ENCODE data around the gene PPIL1.

DNA sequence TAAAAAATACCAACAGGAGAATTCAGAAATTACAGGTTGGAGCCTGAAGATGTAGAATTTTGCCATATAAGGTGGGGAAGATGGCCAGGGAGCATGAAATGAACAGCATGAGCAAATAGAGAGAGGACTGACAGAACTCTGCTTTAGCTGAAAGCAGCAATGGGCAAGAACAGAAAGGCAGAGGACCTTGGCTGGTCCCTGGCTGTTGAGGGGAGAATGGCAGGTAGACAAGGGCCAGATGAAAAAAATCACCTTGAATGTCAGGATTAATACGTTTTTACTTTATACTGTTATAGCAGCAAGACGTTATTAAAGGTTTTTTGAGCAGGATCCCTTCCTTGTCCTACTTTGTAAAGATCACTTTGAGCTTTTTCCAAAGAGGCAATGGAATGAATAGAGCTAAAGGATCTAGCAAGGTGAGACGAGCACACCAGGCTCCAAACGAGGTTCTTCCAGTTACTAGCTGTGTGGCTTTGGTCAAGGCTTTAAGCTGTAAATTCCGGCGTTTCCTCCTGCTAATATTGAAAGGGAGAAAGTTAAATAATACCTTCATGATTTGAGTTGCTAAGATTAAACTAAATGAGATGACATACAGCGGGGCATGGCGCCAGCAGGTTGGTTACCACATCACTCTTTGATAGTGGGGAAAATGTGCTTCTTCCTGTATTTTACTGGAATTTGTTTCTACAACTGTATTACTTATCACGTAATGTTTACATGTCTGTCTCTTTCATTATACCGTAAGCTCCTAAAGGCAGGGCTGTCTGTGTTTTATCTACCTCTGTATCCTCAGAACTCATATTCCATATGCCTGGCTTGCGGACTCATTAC, 776 bp downstream of the PPIL1 start:
- TF ChIP-seq, protein P1, sequence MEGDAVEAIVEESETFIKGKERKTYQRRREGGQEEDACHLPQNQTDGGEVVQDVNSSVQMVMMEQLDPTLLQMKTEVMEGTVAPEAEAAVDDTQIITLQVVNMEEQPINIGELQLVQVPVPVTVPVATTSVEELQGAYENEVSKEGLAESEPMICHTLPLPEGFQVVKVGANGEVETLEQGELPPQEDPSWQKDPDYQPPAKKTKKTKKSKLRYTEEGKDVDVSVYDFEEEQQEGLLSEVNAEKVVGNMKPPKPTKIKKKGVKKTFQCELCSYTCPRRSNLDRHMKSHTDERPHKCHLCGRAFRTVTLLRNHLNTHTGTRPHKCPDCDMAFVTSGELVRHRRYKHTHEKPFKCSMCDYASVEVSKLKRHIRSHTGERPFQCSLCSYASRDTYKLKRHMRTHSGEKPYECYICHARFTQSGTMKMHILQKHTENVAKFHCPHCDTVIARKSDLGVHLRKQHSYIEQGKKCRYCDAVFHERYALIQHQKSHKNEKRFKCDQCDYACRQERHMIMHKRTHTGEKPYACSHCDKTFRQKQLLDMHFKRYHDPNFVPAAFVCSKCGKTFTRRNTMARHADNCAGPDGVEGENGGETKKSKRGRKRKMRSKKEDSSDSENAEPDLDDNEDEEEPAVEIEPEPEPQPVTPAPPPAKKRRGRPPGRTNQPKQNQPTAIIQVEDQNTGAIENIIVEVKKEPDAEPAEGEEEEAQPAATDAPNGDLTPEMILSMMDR (conservative IDR thresholded peaks at IDR 0.05 in 1 of 2, IDR thresholded peaks at IDR 0.05 in 1 of 2; ENCODE audit: low read depth in 1 of 2, low read length in 2 of 2): no peak
- TF ChIP-seq EZH2 (IDR thresholded peaks at IDR 0.05; ENCODE audit: low read length, missing control alignments): no peak

Data from fibroblast of lung (primary cell).